Left lung (tissue), 10 donors: ENCODE results near the gene APBB3. TPM values are rescaled to one million over a fixed set of nuclear protein-coding genes. Genes with fewer than 3 reads are reported as not detected.
A peak's percentile ranks its signal among the peaks of the same experiment; 100 is the strongest.
"Not testable (repeated sequence)": the region's sequence is repeated elsewhere in the genome, so short reads cannot be mapped to it uniquely, and the experiment has no call there.

ENCODE experiments used
- ATAC-seq: fragments of 200-7000 bp; cut with Tn5 transposase; one replicate; pipeline ENCODE4 v1.9.1; 2020; ENCODE audit warnings: moderate library complexity
- DNase-seq, 4 donors: peaks; one replicate each; pipeline ENCODE4 v3.0.0-alpha.2; 2013 to 2020
- H3K27ac ChIP-seq, 2 donors: fragments of 200-600 bp; sonication (generic) in 1 of 2; one replicate each; pipeline versions ENCODE4 v1.5.0 to v1.8.0; 2020 to 2021
- H3K27me3 ChIP-seq, 2 donors: fragments of 200-600 bp; sonication (generic) in 1 of 2; one replicate each; pipeline versions ENCODE4 v1.5.0 to v1.8.0; 2020 to 2021
- H3K36me3 ChIP-seq, 2 donors: fragments of 200-600 bp; sonication (generic) in 1 of 2; one replicate each; pipeline versions ENCODE4 v1.5.0 to v1.8.0; 2020 to 2021
- H3K4me1 ChIP-seq, 2 donors: fragments of 200-600 bp; one replicate each; pipeline ENCODE4 v1.8.0; 2021
- H3K4me3 ChIP-seq, 2 donors: fragments of 200-600 bp; sonication (generic) in 1 of 2; one replicate each; pipeline versions ENCODE4 v1.5.0 to v1.8.0; 2020 to 2021; ENCODE audit warnings: mild to moderate bottlenecking in 1 of 2
- H3K9me3 ChIP-seq, 2 donors: fragments of 200-600 bp; sonication (generic) in 1 of 2; one replicate each; pipeline versions ENCODE4 v1.5.0 to v1.8.0; 2020 to 2021
- CTCF ChIP-seq, 2 donors: fragments of 200-600 bp; sonication (generic) in 1 of 2; IDR thresholded peaks; one replicate each; pipeline versions ENCODE4 v1.5.0 to v1.8.0; 2021; ENCODE audit warnings: antibody characterized with exemption in 2 of 2
- intact Hi-C, 2 donors: fragments of 100-400 bp; cut with DNase I; formaldehyde crosslinking; loops; one replicate each; pipeline versions ENCODE4 v1.11.2 to v1.14.2; 2022
- polyA plus RNA-seq, 6 donors: library from polyadenylated mRNA; unstranded; fragments of 120-200 nt; gene quantifications; one replicate each; pipeline ENCODE4 v1.2.1, GENCODE V29; 2013; ENCODE audit not compliant: insufficient read length in 6 of 6
- total RNA-seq, 2 donors: library from RNA; stranded (reverse); fragmentation: NEBNext Ultra II Directional; extraction: Animal tissue kit (Norgen Biotek cat#: 25700); gene quantifications; one replicate each; pipeline ENCODE4 v1.2.1, GENCODE V29; 2021
- donor health status: DM: no; HTN: yes; CAD: no.
- donor health status: DM: no; HTN: no; CAD: no.

The APBB3 gene
- total and polyA plus RNA-seq, 8 donors, result 19.6 to 60.1 (median 48.3) TPM

- TF ChIP-seq CTCF (IDR thresholded peaks at IDR 0.05), result no peak
- H3K4me3 ChIP-seq, result peak overlapping the region in 1 of 2 donors; percentile 42
These were observed 27.5 kb upstream of the APBB3 start for GRCh38 chr5:140591747-140592372.

GRCh38 chr5:140590861-140591260, 26.5 kb upstream of the APBB3 start:
- no peaks in the 10 kb centered on the region for H3K9me3 ChIP-seq
- H3K36me3 ChIP-seq, result no peaks in the 10 kb centered on the region
- peak overlapping the region in 1 of 2 donors; percentile 42 for H3K4me3 ChIP-seq
- no peak for TF ChIP-seq CTCF (IDR thresholded peaks at IDR 0.05)
- no peak for DNase-seq
- intact Hi-C loops, result no loop called here
- ATAC-seq, result no peak
- peak overlapping the region in 1 of 2 donors; percentile 85 for H3K27ac ChIP-seq
- H3K27me3 ChIP-seq, result no peaks in the 10 kb centered on the region
- H3K4me1 ChIP-seq, result peaks cover 6 to 80% of the 10 kb centered on the region in 2 donors

More at GRCh38 chr5:140591747-140592372, 27.5 kb upstream of the APBB3 start:
- peak; percentile 7 for ATAC-seq
- Histone ChIP-seq H3K4me1 (peaks cover 7 to 88% of the 10 kb centered on the region in 2 donors), H3K27ac (peak overlapping the region in 1 of 2 donors; percentile 85), H3K27me3 (no peaks in the 10 kb centered on the region), H3K36me3 (no peaks in the 10 kb centered on the region), H3K9me3 (no peaks in the 10 kb centered on the region)
- DNase-seq, result no peak
- intact Hi-C loops, result no loop called here

DNA sequence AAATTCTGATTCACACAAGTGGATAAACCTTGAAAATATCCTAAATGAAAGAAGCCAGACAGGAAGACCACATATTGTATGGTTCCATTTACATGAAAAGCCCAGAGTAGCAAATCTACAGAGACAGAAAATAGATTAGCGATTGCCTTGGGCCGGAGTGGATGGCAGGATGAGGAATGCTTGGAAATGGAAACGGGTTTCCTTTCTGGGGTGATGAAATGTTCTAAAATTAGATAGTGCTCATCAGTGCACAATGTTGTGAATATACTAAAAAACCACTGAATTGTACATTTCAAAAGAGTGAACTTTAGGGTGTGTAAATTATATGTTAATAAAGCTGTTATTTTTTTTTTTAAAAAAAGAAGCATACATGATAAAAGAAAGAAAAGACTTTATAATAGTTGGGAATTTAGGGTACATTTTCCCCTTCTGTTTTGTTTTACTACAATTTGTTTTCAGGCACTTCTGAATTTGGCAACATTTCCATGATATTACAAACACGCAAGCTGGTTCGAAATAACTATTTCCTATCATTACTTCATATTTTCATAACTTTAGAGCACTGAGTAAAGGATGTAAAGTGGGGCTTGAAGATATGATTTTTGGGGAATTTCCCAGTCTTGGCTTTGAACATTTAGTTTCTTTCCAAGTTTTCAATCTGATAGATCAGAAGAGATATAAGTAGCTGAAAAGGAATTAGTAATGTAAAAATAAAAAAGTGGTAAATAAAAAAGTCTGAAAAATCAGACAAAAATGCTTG, 24.1 kb upstream of the APBB3 start:
- no peaks in the 10 kb centered on the region for H3K27me3 ChIP-seq
- no peaks in the 10 kb centered on the region for H3K36me3 ChIP-seq
- intact Hi-C loops, result no loop called here
- H3K4me3 ChIP-seq, result no peak overlapping the region
- peak; percentile 48 for ATAC-seq
- peak in 2 of 4 donors; percentile 31 to 49 for DNase-seq
- peaks cover 3 to 57% of the 10 kb centered on the region in 2 donors for H3K4me1 ChIP-seq
- TF ChIP-seq CTCF (IDR thresholded peaks at IDR 0.05), result no peak
- no peaks in the 10 kb centered on the region for H3K9me3 ChIP-seq
- peak overlapping the region; percentile 63 to 71 for H3K27ac ChIP-seq

- H3K27me3 ChIP-seq, result no peaks in the 10 kb centered on the region
- DNase-seq (no peak), ATAC-seq (no peak)
- no peak for TF ChIP-seq CTCF (IDR thresholded peaks at IDR 0.05)
- no peak overlapping the region for H3K4me3 ChIP-seq
- peaks cover 3 to 56% of the 10 kb centered on the region in 2 donors for H3K4me1 ChIP-seq
- H3K36me3 ChIP-seq, result no peaks in the 10 kb centered on the region
- no peak overlapping the region for H3K27ac ChIP-seq
- intact Hi-C loops, result no loop called here
- H3K9me3 ChIP-seq, result no peaks in the 10 kb centered on the region
These were observed 23.1 kb upstream of the APBB3 start for GRCh38 chr5:140587495-140587894.

DNA sequence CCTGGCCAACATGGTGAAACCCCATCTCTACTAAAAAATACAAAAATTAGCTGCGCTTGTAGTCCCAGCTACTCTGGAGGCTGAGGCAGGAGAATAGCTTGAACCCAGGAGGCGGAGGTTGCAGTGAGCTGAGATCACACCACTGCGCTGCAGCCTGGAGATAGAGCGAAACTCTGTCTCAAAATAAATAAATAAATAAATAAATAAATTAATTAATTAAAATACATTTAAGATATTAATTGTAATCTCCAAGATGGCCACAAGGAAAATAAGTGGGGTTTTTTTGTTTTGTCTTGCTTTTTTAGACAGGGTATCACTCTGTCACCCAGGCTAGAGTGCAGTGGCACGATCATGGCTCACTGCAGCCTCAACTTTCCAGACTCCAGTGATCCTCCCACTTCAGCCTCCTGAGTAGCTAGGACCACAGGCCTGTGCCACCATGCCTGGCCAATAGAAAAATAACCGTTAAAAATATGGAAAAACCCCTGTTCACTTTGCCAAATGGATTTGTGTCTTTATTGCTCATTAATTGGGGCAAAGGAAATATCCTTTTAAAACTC, 14.9 kb upstream of the APBB3 start:
- H3K4me1 ChIP-seq, result peaks cover 0 to 36% of the 10 kb centered on the region in 2 donors
- DNase-seq, H3K36me3 ChIP-seq, ATAC-seq, H3K27me3 ChIP-seq, H3K27ac ChIP-seq, H3K4me3 ChIP-seq, H3K9me3 ChIP-seq: not testable (repeated sequence)
- intact Hi-C loops, result loop anchor here in 1 of 2 donors (10.0 kb wide), 1 partner anchor 56 kb away; the partner anchor contains the start of genes CD14 and TMCO6
